Stomach (tissue), 4 donors: ENCODE results near the gene DNAJC15.

Experiments
- POLR2A ChIP-seq, 4 donors: fragments of 450-650 bp; IDR thresholded peaks; one replicate each; pipeline ENCODE4 v1.6.1; 2016; ENCODE audit warnings: antibody characterized with exemption in 4 of 4, control low read depth in 2 of 4, mild to moderate bottlenecking in 1 of 4, moderate library complexity in 1 of 4
- POLR2AphosphoS5 ChIP-seq, 3 donors: sonication (generic); formaldehyde crosslinking; IDR thresholded peaks; one replicate each; pipeline ENCODE4 v1.6.1; 2016; ENCODE audit warnings: antibody characterized with exemption in 3 of 3
- TF ChIP-seq, protein P1 (sequence below), 7 experiments: fragments of 450-650 bp in 4 of 7; fragments of 200-600 bp in 3 of 7; sonication (generic) in 3 of 7; IDR thresholded peaks; one replicate each; pipeline ENCODE4 v1.5.1; 2016 to 2019; ENCODE audit warnings: antibody characterized with exemption in 7 of 7, control low read depth in 2 of 7, mild to moderate bottlenecking in 1 of 7

DNA sequence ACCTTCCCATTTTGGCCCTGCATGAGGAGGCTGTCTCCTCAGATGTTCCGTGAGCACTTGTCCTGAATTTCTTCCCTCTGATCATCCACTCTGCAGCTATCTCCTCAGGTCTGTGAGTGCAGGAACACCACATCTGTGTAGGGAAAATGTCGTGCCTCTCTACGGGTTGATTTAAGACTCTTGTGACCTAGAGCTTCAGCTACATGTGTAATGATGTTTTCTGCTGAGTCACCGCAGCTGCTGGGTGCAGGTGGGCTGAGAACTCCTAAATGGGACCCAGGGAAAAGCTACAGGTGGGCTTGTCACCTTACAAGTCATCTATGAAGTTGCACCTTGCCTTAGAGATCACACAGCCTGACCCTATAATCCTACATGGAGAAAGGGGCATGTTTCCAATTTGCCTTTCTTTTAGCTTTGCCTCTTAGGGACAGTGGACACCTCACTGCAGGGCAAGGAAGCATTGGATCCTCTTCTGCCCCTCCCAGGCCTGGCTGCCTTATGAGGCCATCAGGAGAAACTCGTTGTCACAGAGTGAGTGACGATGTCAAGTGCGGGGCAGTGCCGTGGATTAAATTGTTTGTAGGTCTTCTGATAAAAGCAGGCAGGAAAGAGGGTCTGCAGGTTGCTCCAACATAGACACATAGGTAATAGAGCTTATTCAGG lies 122.3 kb downstream of the DNAJC15 start:
- TF ChIP-seq, protein P1, sequence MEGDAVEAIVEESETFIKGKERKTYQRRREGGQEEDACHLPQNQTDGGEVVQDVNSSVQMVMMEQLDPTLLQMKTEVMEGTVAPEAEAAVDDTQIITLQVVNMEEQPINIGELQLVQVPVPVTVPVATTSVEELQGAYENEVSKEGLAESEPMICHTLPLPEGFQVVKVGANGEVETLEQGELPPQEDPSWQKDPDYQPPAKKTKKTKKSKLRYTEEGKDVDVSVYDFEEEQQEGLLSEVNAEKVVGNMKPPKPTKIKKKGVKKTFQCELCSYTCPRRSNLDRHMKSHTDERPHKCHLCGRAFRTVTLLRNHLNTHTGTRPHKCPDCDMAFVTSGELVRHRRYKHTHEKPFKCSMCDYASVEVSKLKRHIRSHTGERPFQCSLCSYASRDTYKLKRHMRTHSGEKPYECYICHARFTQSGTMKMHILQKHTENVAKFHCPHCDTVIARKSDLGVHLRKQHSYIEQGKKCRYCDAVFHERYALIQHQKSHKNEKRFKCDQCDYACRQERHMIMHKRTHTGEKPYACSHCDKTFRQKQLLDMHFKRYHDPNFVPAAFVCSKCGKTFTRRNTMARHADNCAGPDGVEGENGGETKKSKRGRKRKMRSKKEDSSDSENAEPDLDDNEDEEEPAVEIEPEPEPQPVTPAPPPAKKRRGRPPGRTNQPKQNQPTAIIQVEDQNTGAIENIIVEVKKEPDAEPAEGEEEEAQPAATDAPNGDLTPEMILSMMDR (IDR thresholded peaks at IDR 0.05), result no peak
- no peak for TF ChIP-seq POLR2A (IDR thresholded peaks at IDR 0.05)
- no peak for TF ChIP-seq POLR2AphosphoS5 (IDR thresholded peaks at IDR 0.05)
